HFFc6 (cell line): ENCODE results near the gene KLHDC9. TPM values are rescaled to one million over a fixed set of nuclear protein-coding genes. Genes with fewer than 3 reads are reported as not detected.

Source experiments
- DNase-seq: peaks from one replicate; pipeline ENCODE4 v3.0.0-alpha.2; 2018
- H3K27ac Mint-ChIP-seq: 2 replicates; pipeline ENCODE4 v1.8.0; 2020; ENCODE audit warnings: mild to moderate bottlenecking, mixed read lengths
- H3K27me3 Mint-ChIP-seq: 2 replicates; pipeline ENCODE4 v1.8.0; 2021; ENCODE audit warnings: mild to moderate bottlenecking, moderate library complexity, mixed read lengths; ENCODE audit not compliant: insufficient read depth
- H3K36me3 Mint-ChIP-seq: 2 replicates; pipeline ENCODE4 v1.8.0; 2021; ENCODE audit warnings: low read depth, mixed read lengths
- H3K4me1 Mint-ChIP-seq: 2 replicates; pipeline ENCODE4 v1.8.0; 2020; ENCODE audit warnings: low read depth, mixed read lengths
- H3K4me3 Mint-ChIP-seq: 2 replicates; pipeline ENCODE4 v1.8.0; 2020; ENCODE audit warnings: mild to moderate bottlenecking, moderate library complexity, mixed read lengths
- H3K9me3 Mint-ChIP-seq: 2 replicates; pipeline ENCODE4 v1.8.0; 2020; ENCODE audit warnings: mild to moderate bottlenecking, mixed read lengths
- CTCF ChIP-seq: fragments of 200-600 bp; sonication (generic); IDR thresholded peaks from 2 replicates; pipeline ENCODE4 v1.5.0; 2021; ENCODE audit warnings: antibody characterized with exemption, mild to moderate bottlenecking
- total RNA-seq, 6 experiments: library from RNA; stranded (reverse); fragmentation: NEBNext Ultra II Directional; extraction: Animal tissue kit (Norgen Biotek cat#: 25700); gene quantifications; 2 replicates in 1 of 6; 3 replicates in 5 of 6; pipeline ENCODE4 v1.2.3, GENCODE V29; 2021

Gene KLHDC9
- total RNA-seq, 6 experiments from 2014 or later: 1.3 to 2.7 (median 2.1) TPM

- H3K36me3 Mint-ChIP-seq: no peaks in the 10 kb centered on the region
- H3K27me3 Mint-ChIP-seq: peaks cover 2% of the 10 kb centered on the region; the same call in 1 of the 2 replicates
- H3K4me1 Mint-ChIP-seq: peaks cover 49% of the 10 kb centered on the region
- H3K9me3 Mint-ChIP-seq: no peaks in the 10 kb centered on the region
- no peak overlapping the region for H3K27ac Mint-ChIP-seq
- no peak overlapping the region for H3K4me3 Mint-ChIP-seq
- DNase-seq: no peak
- no peak for TF ChIP-seq CTCF
Measured at GRCh38 chr1:161091796-161092507, 6.2 kb upstream of the KLHDC9 start.

GRCh38 chr1:161092621-161093028 lies 5.5 kb upstream of the KLHDC9 start:
- H3K9me3 Mint-ChIP-seq: no peaks in the 10 kb centered on the region
- TF ChIP-seq CTCF: no peak
- 0 out of 2 replicates have a peak overlapping the region, but pooled peaks have one; percentile 18 for H3K4me3 Mint-ChIP-seq
- H3K27ac Mint-ChIP-seq: 0 out of 2 replicates have a peak overlapping the region, but pooled peaks have one; percentile 3
- peaks cover 51% of the 10 kb centered on the region for H3K4me1 Mint-ChIP-seq
- no peak for DNase-seq
- H3K36me3 Mint-ChIP-seq: no peaks in the 10 kb centered on the region
- H3K27me3 Mint-ChIP-seq: peaks cover 4% of the 10 kb centered on the region

- Mint-ChIP-seq H3K4me1 (peaks cover 49% of the 10 kb centered on the region), H3K9me3 (no peaks in the 10 kb centered on the region), H3K27me3 (peaks cover 9% of the 10 kb centered on the region), H3K27ac (no peak overlapping the region), H3K4me3 (no peak overlapping the region), H3K36me3 (no peaks in the 10 kb centered on the region)
- no peak for DNase-seq
- no peak for TF ChIP-seq CTCF
Measured at GRCh38 chr1:161094481-161094880, 3.7 kb upstream of the KLHDC9 start.

GRCh38 chr1:161095230-161095629 lies 2.9 kb upstream of the KLHDC9 start:
- Mint-ChIP-seq H3K36me3 (peaks cover 4% of the 10 kb centered on the region; the same call in 1 of the 2 replicates), H3K4me3 (no peak overlapping the region), H3K27ac (no peak overlapping the region), H3K4me1 (peaks cover 49% of the 10 kb centered on the region), H3K9me3 (no peaks in the 10 kb centered on the region), H3K27me3 (peaks cover 11% of the 10 kb centered on the region)
- no peak for TF ChIP-seq CTCF
- no peak for DNase-seq

- no peaks in the 10 kb centered on the region for H3K9me3 Mint-ChIP-seq
- H3K36me3 Mint-ChIP-seq: peaks cover 5% of the 10 kb centered on the region; the same call in 1 of the 2 replicates
- TF ChIP-seq CTCF: no peak
- no peak for DNase-seq
- peaks cover 49% of the 10 kb centered on the region for H3K4me1 Mint-ChIP-seq
- H3K27ac Mint-ChIP-seq: no peak overlapping the region
- no peak overlapping the region for H3K4me3 Mint-ChIP-seq
- H3K27me3 Mint-ChIP-seq: peaks cover 11% of the 10 kb centered on the region
Measured at GRCh38 chr1:161096015-161096414, 2.1 kb upstream of the KLHDC9 start.
